K562 (cell line): ENCODE measurements around the gene GDF7. TPM values are rescaled to one million over a fixed set of nuclear protein-coding genes. Genes with fewer than 3 reads are reported as not detected.

Experiments used
- ATAC-seq: fragments of 200-7000 bp; cut with Tn5 transposase; 3 replicates; pipeline ENCODE4 v1.9.1; 2020; ENCODE audit warnings: moderate library complexity
- BruUV-seq: library from RNA; stranded (reverse); fragments of 400-500 nt; replicated peaks from 2 replicates; lab custom pipeline; 2021; lab: Mats Ljungman, UMichigan
- CTCF ChIA-PET: fragments of 300-600 bp; formaldehyde crosslinking; extraction: SDS; loops from one replicate; lab custom pipeline; 2021; ENCODE audit warnings: low intra/inter-chr PET ratio; lab: Yijun Ruan, JAX
- POLR2A ChIA-PET: fragments of 300-600, 350-650 bp; sonication (Branson Sonifier 250); formaldehyde crosslinking; extraction: SDS; loops from one replicate; lab custom pipeline; 2021; ENCODE audit warnings: antibody characterized with exemption, inconsistent platforms; lab: Yijun Ruan, JAX
- DNase-seq, 4 experiments: peaks; one replicate each; pipeline versions ENCODE4 v3.0.0 to v3.0.0-alpha.2; 2011 to 2018; ENCODE audit warnings: low spot score in 3 of 4, mixed read lengths in 3 of 4; ENCODE audit errors: extremely low read depth in 1 of 4
- FAIRE-seq: peaks from 2 replicates; lab custom pipeline; 2011; peaks lifted over from hg19 to GRCh38; lab: Jason Lieb, UNC
- H2AFZ ChIP-seq: 2 replicates; pipeline ENCODE4 v1.6.0; 2011; ENCODE audit warnings: low read depth, low read length, control low read depth, inconsistent platforms
- H3K27ac ChIP-seq: fragments of 200-600 bp; 3 replicates; pipeline ENCODE4 v1.8.0; 2011; ENCODE audit warnings: low read depth, mild to moderate bottlenecking, control low read depth, inconsistent platforms, low read length, moderate library complexity, mixed read lengths; ENCODE audit errors: extremely low read depth
- H3K27me3 ChIP-seq, 2 experiments: fragments of 300-600 bp in 1 of 2; 2 replicates in 1 of 2; 3 replicates in 1 of 2; pipeline versions ENCODE4 v1.6.0 to v1.8.0; 2011; ENCODE audit warnings: inconsistent platforms in 2 of 2, low read length in 2 of 2, mild to moderate bottlenecking in 1 of 2, mixed read lengths in 1 of 2, moderate library complexity in 1 of 2; ENCODE audit not compliant: control insufficient read depth in 2 of 2, insufficient read depth in 2 of 2
- H3K36me3 ChIP-seq: fragments of 300-600 bp; 3 replicates; pipeline ENCODE4 v1.8.0; 2011; ENCODE audit warnings: mild to moderate bottlenecking, low read length, inconsistent platforms; ENCODE audit not compliant: control insufficient read depth, insufficient read depth
- H3K4me1 ChIP-seq, 2 experiments: fragments of 200-600 bp in 1 of 2; replicated peaks in 1 of 2; 2 replicates in 1 of 2; 3 replicates in 1 of 2; pipeline versions ENCODE4 v1.5.1 to v1.8.0; 2011; ENCODE audit warnings: inconsistent platforms in 2 of 2, low read length in 2 of 2, mild to moderate bottlenecking in 1 of 2, mixed read lengths in 1 of 2, moderate library complexity in 1 of 2; ENCODE audit not compliant: control insufficient read depth in 2 of 2, insufficient read depth in 2 of 2
- H3K4me2 ChIP-seq: 2 replicates; pipeline ENCODE4 v1.6.1; 2011; ENCODE audit warnings: low read length, control low read depth, inconsistent platforms, mixed read lengths; ENCODE audit not compliant: insufficient read depth
- H3K4me3 ChIP-seq: fragments of 200-600 bp; sonication (generic), shearing (Covaris generic); 2 replicates; pipeline ENCODE4 v1.5.1; 2016; ENCODE audit warnings: control low read depth, inconsistent platforms
- H3K79me2 ChIP-seq: fragments of 200-600 bp; 3 replicates; pipeline ENCODE4 v1.8.0; 2011; ENCODE audit warnings: low read length, inconsistent platforms; ENCODE audit not compliant: control insufficient read depth, insufficient read depth
- H3K9ac ChIP-seq, 2 experiments: 2 replicates each; pipeline versions ENCODE4 v1.6.0 to v1.6.1; 2011; ENCODE audit warnings: low read depth in 2 of 2, low read length in 2 of 2, control low read depth in 1 of 2, inconsistent platforms in 1 of 2, mild to moderate bottlenecking in 1 of 2, mixed read lengths in 1 of 2; ENCODE audit not compliant: insufficient read depth in 1 of 2
- H3K9me1 ChIP-seq: one replicate; pipeline ENCODE4 v1.6.0; 2011; ENCODE audit warnings: inconsistent platforms, mild to moderate bottlenecking, low read length, moderate library complexity; ENCODE audit not compliant: control insufficient read depth, insufficient read depth
- H3K9me3 ChIP-seq: replicated peaks from 2 replicates; pipeline ENCODE4 v1.5.1; 2011; ENCODE audit warnings: low read depth, low read length, inconsistent platforms; ENCODE audit not compliant: control insufficient read depth, insufficient read depth
- H4K20me1 ChIP-seq: replicated peaks from 2 replicates; pipeline ENCODE4 v1.6.1; 2011; ENCODE audit warnings: low read length, inconsistent platforms, mixed read lengths; ENCODE audit not compliant: control insufficient read depth, insufficient read depth
- CTCF ChIP-seq, 3 experiments: IDR thresholded peaks in 2 of 3; conservative IDR thresholded peaks in 1 of 3; 2 replicates each; pipeline ENCODE4 v1.5.1; 2011 to 2012; ENCODE audit warnings: low read length in 3 of 3, mild to moderate bottlenecking in 3 of 3, control low read depth in 2 of 3, improper control_type of control experiment in 1 of 3, inconsistent platforms in 1 of 3, low read depth in 1 of 3, mixed read lengths in 1 of 3, moderate library complexity in 1 of 3; ENCODE audit not compliant: insufficient read depth in 2 of 3
- ETV5 ChIP-seq: sonication (generic); formaldehyde crosslinking; IDR thresholded peaks from 2 replicates; pipeline ENCODE4 v1.4.0; 2020; ENCODE audit warnings: low read depth, mild to moderate bottlenecking, missing genetic modification reagents
- MLX ChIP-seq, 2 experiments: fragments of 450-650 bp in 1 of 2; sonication (generic) in 1 of 2; formaldehyde crosslinking; conservative IDR thresholded peaks; 2 replicates each; pipeline versions ENCODE4 v1.4.0 to v1.8.1; 2020 to 2022; ENCODE audit warnings: mild to moderate bottlenecking in 1 of 2, missing genetic modification reagents in 1 of 2
- POLR2G ChIP-seq: fragments of 200-400 bp; formaldehyde crosslinking; IDR thresholded peaks from 2 replicates; pipeline ENCODE4 v1.6.1; 2017; ENCODE audit warnings: low read depth, mild to moderate bottlenecking, antibody characterized with exemption, low read length, moderate library complexity
- WGBS: fragments of 100-300 bp; shearing (Covaris generic); methylation state at CpG from one replicate; pipeline ENCODE4 v1.1.6; 2016; ENCODE audit warnings: low coverage, mixed read lengths; ENCODE audit not compliant: insufficient coverage; ENCODE audit errors: missing lambda C conversion rate; 5-methylcytosine and 5-hydroxymethylcytosine counted together
- in situ Hi-C: fragments of 300-500 bp; cut with MboI; formaldehyde crosslinking; loops from 4 replicates; pipeline ENCODE4 v1.15.0; 2018; ENCODE audit warnings: inconsistent platforms, mixed read lengths
- intact Hi-C: fragments of 100-400 bp; cut with micrococcal nuclease; formaldehyde crosslinking; loops from 2 replicates; pipeline ENCODE4 v1.14.2; 2022
- polyA plus RNA-seq, 8 experiments: library from polyadenylated mRNA; depleted of rRNA in 4 of 8; stranded (reverse) in 5 of 8; unstranded in 3 of 8; fragments of >200 nt; fragmentation: Nextera tagmentation in 2 of 8; fragmentation: Illumina TruSeq in 1 of 8; extraction: Ambion mirVana in 2 of 8; extraction: Trizol in 1 of 8; gene quantifications; 2 replicates each; pipeline versions ENCODE4 v1.2.1 to v1.2.3, GENCODE V29; 2011 to 2014; ENCODE audit warnings: inconsistent platforms in 1 of 8, missing spikeins in 1 of 8
- total RNA-seq, 7 experiments: library from RNA; depleted of rRNA in 6 of 7; stranded (reverse); fragments of >200 nt in 6 of 7; fragmentation: Illumina TruSeq in 2 of 7; extraction: Trizol in 2 of 7; gene quantifications; 2 replicates each; pipeline versions ENCODE4 v1.2.1 to v1.2.3, GENCODE V29; 2011 to 2021; ENCODE audit warnings: low replicate concordance in 1 of 7

GDF7 gene
- total and polyA plus RNA-seq, 9 of the 15 experiments (the other 6 are each of a cell fraction or from before 2014, with no cell fraction given): 0.01 TPM; not detected in 7

- no peaks in the 10 kb centered on the region for H3K9me1 ChIP-seq
- WGBS: 62% methylated on average over 15 of the region's 15 CpGs
- no peak for FAIRE-seq
- H3K9ac ChIP-seq: no peak overlapping the region
- H3K4me2 ChIP-seq: no peak overlapping the region
- peaks cover 4% of the 10 kb centered on the region; the same call in 1 of the 3 replicates for H3K36me3 ChIP-seq
- TF ChIP-seq CTCF (IDR thresholded peaks at IDR 0.05 in 2 of 3, conservative IDR thresholded peaks at IDR 0.05 in 1 of 3; ENCODE audit: insufficient read depth in 2 of 3, low read depth in 1 of 3, low read length in 3 of 3) (peak in 2 of 3 experiments; percentile 33 to 49; a peak in 2 of 6 replicates), ETV5 (CRISPR knock-in tag) (no peak), POLR2G (0 out of 2 replicates have a peak, but pooled peaks have one; percentile 28), MLX (CRISPR knock-in tag; conservative IDR thresholded peaks at IDR 0.05) (no peak)
- H2AFZ ChIP-seq: no peak overlapping the region
- in situ Hi-C loops (no loop called here), intact Hi-C loops (no loop called here)
- peaks cover 6 to 21% of the 10 kb centered on the region in 2 experiments for H3K27me3 ChIP-seq
- ChIA-PET POLR2A (interaction anchor here (1.6 kb wide), 1 partner anchor 8 kb away, joined by 5 read pairs; no protein-coding TSS in a partner anchor), CTCF (interaction anchor here (2.1 kb wide), 1 partner anchor 16 kb away, joined by 6 read pairs; no protein-coding TSS in a partner anchor)
- no peaks in the 10 kb centered on the region for H3K9me3 ChIP-seq
- H3K4me1 ChIP-seq: peaks cover 0 to 3% of the 10 kb centered on the region in 2 experiments; a peak in 1 of 5 replicates
- peak; percentile 44 for ATAC-seq
- no peaks in the 10 kb centered on the region; the same call in none of the 2 replicates for H4K20me1 ChIP-seq
- no peak overlapping the region for H3K4me3 ChIP-seq
- no TSS peak for BruUV-seq
- no peaks in the 10 kb centered on the region for H3K79me2 ChIP-seq
- DNase-seq: no peak
- H3K27ac ChIP-seq: no peak overlapping the region
Observed at GRCh38 chr2:20677301-20678085, 10.5 kb downstream of the GDF7 start.
